MM.1S (cell line): ENCODE data around the gene C1orf116.
"Not testable (repeated sequence)": the region's sequence is repeated elsewhere in the genome, so short reads cannot be mapped to it uniquely, and the experiment has no call there.

ENCODE experiments used
- DNase-seq: peaks from one replicate; pipeline ENCODE4 v3.0.0-alpha.2; 2015
- H2AFZ ChIP-seq: fragments of 300-600 bp; sonication (generic); 2 replicates; pipeline ENCODE4 v1.6.0; 2016; ENCODE audit warnings: antibody characterized with exemption, low read length
- H3F3A ChIP-seq: fragments of 300-600 bp; sonication (generic); 2 replicates; pipeline ENCODE4 v1.6.1; 2016; ENCODE audit warnings: mild to moderate bottlenecking, antibody characterized with exemption, low read length, moderate library complexity, mixed read lengths; ENCODE audit not compliant: insufficient read depth
- H3K27ac ChIP-seq: fragments of 300-600 bp; sonication (generic); 2 replicates; pipeline ENCODE4 v1.5.1; 2016; ENCODE audit warnings: mild to moderate bottlenecking, low read length
- H3K27me3 ChIP-seq: fragments of 300-600 bp; sonication (generic); replicated peaks from 2 replicates; pipeline ENCODE4 v1.6.0; 2016; ENCODE audit warnings: low read length; ENCODE audit not compliant: insufficient read depth
- H3K36me3 ChIP-seq: fragments of 300-600 bp; sonication (generic); replicated peaks from 2 replicates; pipeline ENCODE4 v1.6.1; 2016; ENCODE audit warnings: mild to moderate bottlenecking, low read length, mixed read lengths; ENCODE audit not compliant: insufficient read depth
- H3K4me1 ChIP-seq: fragments of 300-600 bp; sonication (generic); 2 replicates; pipeline ENCODE4 v1.6.1; 2016; ENCODE audit warnings: low read length, mixed read lengths
- H3K4me2 ChIP-seq: fragments of 300-600 bp; sonication (generic); 2 replicates; pipeline ENCODE4 v1.6.0; 2016; ENCODE audit warnings: low read depth, low read length
- H3K4me3 ChIP-seq: fragments of 300-600 bp; sonication (generic); 2 replicates; pipeline ENCODE4 v1.5.1; 2016; ENCODE audit warnings: low read length, mixed read lengths
- H3K79me2 ChIP-seq: fragments of 300-600 bp; sonication (generic); 2 replicates; pipeline ENCODE4 v1.6.1; 2016; ENCODE audit warnings: mixed run types, low read length, mixed read lengths
- H3K9ac ChIP-seq: fragments of 300-600 bp; sonication (generic); 2 replicates; pipeline ENCODE4 v1.6.1; 2016; ENCODE audit warnings: low read length, mixed read lengths
- H3K9me2 ChIP-seq: fragments of 300-600 bp; sonication (generic); replicated peaks from 2 replicates; pipeline ENCODE4 v1.6.1; 2016; ENCODE audit warnings: mild to moderate bottlenecking, low read length, mixed read lengths; ENCODE audit not compliant: insufficient read depth
- H3K9me3 ChIP-seq: fragments of 300-600 bp; sonication (generic); replicated peaks from 2 replicates; pipeline ENCODE4 v1.6.1; 2016; ENCODE audit warnings: mild to moderate bottlenecking, low read length, mixed read lengths; ENCODE audit not compliant: insufficient read depth
- H4K20me1 ChIP-seq: fragments of 300-600 bp; sonication (generic); 2 replicates; pipeline ENCODE4 v1.6.1; 2016; ENCODE audit warnings: mild to moderate bottlenecking, low read length, moderate library complexity, mixed read lengths; ENCODE audit not compliant: insufficient read depth
- CTCF ChIP-seq: fragments of 300-600 bp; sonication (generic); IDR thresholded peaks from 2 replicates; pipeline ENCODE4 v1.5.1; 2016; ENCODE audit warnings: antibody characterized with exemption, low read length, mixed read lengths
- EZH2 ChIP-seq: fragments of 300-600 bp; sonication (generic); optimal IDR thresholded peaks from 2 replicates; pipeline ENCODE3; 2017; ENCODE audit warnings: low read depth, mild to moderate bottlenecking, antibody characterized with exemption, low read length, mixed read lengths
- EZH2phosphoT487 ChIP-seq: fragments of 300-600 bp; sonication (generic); IDR thresholded peaks from 2 replicates; pipeline ENCODE4 v1.6.1; 2018; ENCODE audit warnings: antibody characterized with exemption, low read length

The C1orf116 gene

DNA sequence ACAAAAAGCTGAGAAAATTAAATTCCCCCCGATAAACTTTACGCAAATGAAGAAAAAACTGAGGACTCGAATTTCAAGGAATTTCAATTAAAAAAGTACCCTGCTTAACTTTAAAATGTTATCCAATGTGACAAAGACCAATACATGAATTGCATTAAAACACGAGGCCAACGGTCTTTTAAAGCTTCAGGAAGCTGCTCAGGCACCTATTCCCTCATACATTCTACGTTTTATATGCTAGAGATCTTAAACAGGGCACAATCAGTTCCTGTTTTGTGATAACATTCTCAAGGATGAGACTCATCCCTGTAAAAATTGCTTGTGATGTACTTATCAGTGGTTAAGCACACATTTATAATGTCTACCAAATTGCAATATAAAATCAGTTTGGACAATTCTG, 15.5 kb upstream of the C1orf116 start:
- H3K27ac ChIP-seq: no peak overlapping the region
- H3K27me3 ChIP-seq: no peaks in the 10 kb centered on the region
- peaks cover 19% of the 10 kb centered on the region for H3K4me1 ChIP-seq
- DNase-seq: no peak
- H3K79me2 ChIP-seq: peaks cover 65% of the 10 kb centered on the region
- H3F3A ChIP-seq: peaks cover 22% of the 10 kb centered on the region
- no peaks in the 10 kb centered on the region for H3K9me2 ChIP-seq
- H3K9me3 ChIP-seq: no peaks in the 10 kb centered on the region
- H2AFZ ChIP-seq: no peak overlapping the region
- H4K20me1 ChIP-seq: no peaks in the 10 kb centered on the region
- TF ChIP-seq EZH2phosphoT487: no peak
- TF ChIP-seq CTCF: no peak
- TF ChIP-seq EZH2: no peak
- no peak overlapping the region for H3K4me2 ChIP-seq
- no peak overlapping the region for H3K9ac ChIP-seq
- H3K36me3 ChIP-seq: peaks cover 15% of the 10 kb centered on the region; the same call in 1 of the 2 replicates
- no peak overlapping the region for H3K4me3 ChIP-seq

- TF ChIP-seq EZH2phosphoT487 (no peak), CTCF (no peak)
- no peak overlapping the region for H3K4me2 ChIP-seq
- peaks cover 18% of the 10 kb centered on the region for H3F3A ChIP-seq
Measured at GRCh38 chr1:207047505-207047904, 14.9 kb upstream of the C1orf116 start.

GRCh38 chr1:207045453-207045852, 12.9 kb upstream of the C1orf116 start:
- H3K27ac ChIP-seq: no peak overlapping the region

More at GRCh38 chr1:207047505-207047904, 14.9 kb upstream of the C1orf116 start:
- Histone ChIP-seq H3K4me3 (no peak overlapping the region), H3K4me1 (peaks cover 19% of the 10 kb centered on the region), H3K9ac (no peak overlapping the region), H4K20me1 (0 out of 2 replicates have a peak, but pooled peaks cover 3% of the 10 kb centered on the region), H3K79me2 (peaks cover 70% of the 10 kb centered on the region), H3K27me3 (no peaks in the 10 kb centered on the region), H3K9me3 (no peaks in the 10 kb centered on the region), H2AFZ (no peak overlapping the region), H3K36me3 (peaks cover 15% of the 10 kb centered on the region; the same call in 1 of the 2 replicates), H3K9me2 (no peaks in the 10 kb centered on the region), H3K27ac (no peak overlapping the region)
- no peak for DNase-seq

GRCh38 chr1:207041397-207041796, 8.8 kb upstream of the C1orf116 start:
- not testable (repeated sequence) for H3F3A ChIP-seq, H3K4me3 ChIP-seq, H3K27ac ChIP-seq, H3K4me2 ChIP-seq, H3K27me3 ChIP-seq, H2AFZ ChIP-seq, H3K36me3 ChIP-seq, H3K9ac ChIP-seq, DNase-seq, H3K9me3 ChIP-seq, H4K20me1 ChIP-seq, H3K4me1 ChIP-seq, H3K9me2 ChIP-seq
- H3K79me2 ChIP-seq: peaks cover 27% of the 10 kb centered on the region

More at GRCh38 chr1:207045453-207045852, 12.9 kb upstream of the C1orf116 start:
- Histone ChIP-seq H3K27me3 (no peaks in the 10 kb centered on the region), H2AFZ (no peak overlapping the region), H3K9me2 (no peaks in the 10 kb centered on the region), H3K4me2 (no peak overlapping the region), H3K9ac (no peak overlapping the region), H4K20me1 (0 out of 2 replicates have a peak, but pooled peaks cover 3% of the 10 kb centered on the region), H3K4me1 (peaks cover 13% of the 10 kb centered on the region), H3F3A (peaks cover 6% of the 10 kb centered on the region), H3K79me2 (peaks cover 68% of the 10 kb centered on the region), H3K36me3 (peaks cover 15% of the 10 kb centered on the region; the same call in 1 of the 2 replicates), H3K4me3 (no peak overlapping the region), H3K9me3 (no peaks in the 10 kb centered on the region)
- no peak for DNase-seq
- no peak for TF ChIP-seq EZH2
- TF ChIP-seq EZH2phosphoT487: no peak
- no peak for TF ChIP-seq CTCF
